HEK293T (cell line): ENCODE data around the gene F2.

ENCODE experiments used
- BHLHE40 ChIP-seq: fragments of 450-650 bp; IDR thresholded peaks from 2 replicates; pipeline ENCODE4 v1.6.1; 2016; ENCODE audit warnings: mild to moderate bottlenecking, moderate library complexity, borderline replicate concordance
- FOXM1 ChIP-seq: fragments of 450-650 bp; IDR thresholded peaks from 2 replicates; pipeline ENCODE4 v1.6.1; 2017; ENCODE audit warnings: mild to moderate bottlenecking, borderline replicate concordance
- L3MBTL2 ChIP-seq: fragments of 450-650 bp; conservative IDR thresholded peaks from 2 replicates; pipeline ENCODE4 v1.6.1; 2016; ENCODE audit warnings: mild to moderate bottlenecking
- LEF1 ChIP-seq: fragments of 450-650 bp; IDR thresholded peaks from 2 replicates; pipeline ENCODE4 v1.6.1; 2017; ENCODE audit warnings: mild to moderate bottlenecking, borderline replicate concordance
- SP1 ChIP-seq: fragments of 450-650 bp; IDR thresholded peaks from 2 replicates; pipeline ENCODE4 v1.6.1; 2017
- TARDBP ChIP-seq: fragments of 450-650 bp; IDR thresholded peaks from 2 replicates; pipeline ENCODE4 v1.6.1; 2016
- ZNF384 ChIP-seq: fragments of 450-650 bp; IDR thresholded peaks from 2 replicates; pipeline ENCODE4 v1.6.1; 2016
- TF ChIP-seq, protein P1 (sequence below): fragments of 450-650 bp; IDR thresholded peaks from 2 replicates; pipeline ENCODE4 v1.6.1; 2016

DNA sequence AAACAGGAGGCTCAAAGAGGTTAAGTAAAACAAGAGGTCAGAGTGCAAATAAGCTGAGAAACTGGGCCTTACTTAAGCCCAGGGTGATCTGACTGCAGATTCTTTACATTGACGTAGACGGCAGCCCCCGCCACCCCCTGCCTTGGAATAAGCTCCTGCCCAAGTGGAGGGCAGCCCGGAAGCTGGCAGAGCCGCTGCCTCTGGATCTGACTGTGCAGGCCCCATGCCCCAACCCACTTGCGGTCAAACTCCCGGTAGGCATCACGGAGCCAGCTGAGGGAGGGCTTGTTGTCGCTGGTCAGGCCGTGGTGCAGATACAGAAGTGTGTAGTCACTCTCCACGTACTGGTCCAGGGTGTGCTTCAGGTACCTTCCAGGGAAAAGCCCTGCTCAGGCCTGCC, 37.2 kb upstream of the F2 start:
- TF ChIP-seq FOXM1 (no peak), ZNF384 (no peak), SP1 (no peak), BHLHE40 (no peak), L3MBTL2 (no peak), TARDBP (no peak), LEF1 (no peak)
- TF ChIP-seq, protein P1, sequence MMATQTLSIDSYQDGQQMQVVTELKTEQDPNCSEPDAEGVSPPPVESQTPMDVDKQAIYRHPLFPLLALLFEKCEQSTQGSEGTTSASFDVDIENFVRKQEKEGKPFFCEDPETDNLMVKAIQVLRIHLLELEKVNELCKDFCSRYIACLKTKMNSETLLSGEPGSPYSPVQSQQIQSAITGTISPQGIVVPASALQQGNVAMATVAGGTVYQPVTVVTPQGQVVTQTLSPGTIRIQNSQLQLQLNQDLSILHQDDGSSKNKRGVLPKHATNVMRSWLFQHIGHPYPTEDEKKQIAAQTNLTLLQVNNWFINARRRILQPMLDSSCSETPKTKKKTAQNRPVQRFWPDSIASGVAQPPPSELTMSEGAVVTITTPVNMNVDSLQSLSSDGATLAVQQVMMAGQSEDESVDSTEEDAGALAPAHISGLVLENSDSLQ: no peak
